IMR-90 (cell line): Measurements from ENCODE around the gene RAB12. TPM values are rescaled to one million over a fixed set of nuclear protein-coding genes. Genes with fewer than 3 reads are reported as not detected.

Source experiments
- ATAC-seq: fragments of 200-7000 bp; cut with Tn5 transposase; 2 replicates; pipeline ENCODE4 v1.9.1; 2020; ENCODE audit warnings: low read depth, mild to moderate bottlenecking, moderate library complexity
- BruUV-seq: library from RNA; stranded (reverse); fragments of 400-500 nt; replicated peaks from 2 replicates; lab custom pipeline; 2021; lab: Mats Ljungman, UMichigan
- CTCF ChIA-PET: fragments of 300-600 bp; formaldehyde crosslinking; extraction: SDS; loops from one replicate; lab custom pipeline; 2021; ENCODE audit warnings: antibody characterized with exemption; lab: Yijun Ruan, JAX
- POLR2A ChIA-PET: fragments of 300-600 bp; sonication (Branson Sonifier 250); formaldehyde crosslinking; loops from one replicate; lab custom pipeline; 2022; ENCODE audit warnings: antibody characterized with exemption; ENCODE audit not compliant: unreplicated experiment; lab: Charles Lee
- DNase-seq: peaks from one replicate; pipeline ENCODE4 v3.0.0; 2013
- H2AFZ ChIP-seq: replicated peaks from 2 replicates; pipeline ENCODE3; 2013; ENCODE audit warnings: low read length, mild to moderate bottlenecking; ENCODE audit not compliant: poor library complexity
- H2AK5ac ChIP-seq: 2 replicates; pipeline ENCODE4 v1.6.1; 2013; ENCODE audit warnings: low read depth, low read length, inconsistent platforms
- H2AK9ac ChIP-seq: replicated peaks from 2 replicates; pipeline ENCODE3; 2013; ENCODE audit warnings: mild to moderate bottlenecking, low read depth, low read length, moderate library complexity; ENCODE audit not compliant: poor library complexity
- H2BK120ac ChIP-seq: 2 replicates; pipeline ENCODE4 v1.6.1; 2013; ENCODE audit warnings: low read depth, low read length, inconsistent platforms
- H2BK15ac ChIP-seq: 3 replicates; pipeline ENCODE4 v1.6.1; 2013; ENCODE audit warnings: low read depth, low read length, inconsistent platforms
- H2BK20ac ChIP-seq: 2 replicates; pipeline ENCODE4 v1.6.1; 2013; ENCODE audit warnings: low read depth, mild to moderate bottlenecking, inconsistent platforms, low read length, moderate library complexity
- H2BK5ac ChIP-seq: 2 replicates; pipeline ENCODE4 v1.6.1; 2013; ENCODE audit warnings: mild to moderate bottlenecking, low read depth, low read length, inconsistent platforms; ENCODE audit not compliant: poor library complexity, severe bottlenecking
- H3K14ac ChIP-seq: replicated peaks from 2 replicates; pipeline ENCODE4 v1.6.1; 2013; ENCODE audit warnings: low read depth, low read length, inconsistent platforms
- H3K18ac ChIP-seq: 2 replicates; pipeline ENCODE4 v1.6.1; 2013; ENCODE audit warnings: low read depth, low read length, control low read depth
- H3K23ac ChIP-seq: 2 replicates; pipeline ENCODE4 v1.6.1; 2013; ENCODE audit warnings: low read depth, low read length, inconsistent platforms
- H3K27ac ChIP-seq: 2 replicates; pipeline ENCODE4 v1.5.1; 2013; ENCODE audit warnings: mild to moderate bottlenecking, control low read depth, low read length; ENCODE audit not compliant: insufficient read depth
- H3K27me3 ChIP-seq: 2 replicates; pipeline ENCODE4 v1.6.1; 2013; ENCODE audit warnings: low read length; ENCODE audit not compliant: control insufficient read depth, insufficient read depth
- H3K36me3 ChIP-seq: 2 replicates; pipeline ENCODE4 v1.6.1; 2013; ENCODE audit warnings: low read length, mixed read lengths; ENCODE audit not compliant: control insufficient read depth, insufficient read depth
- H3K4ac ChIP-seq: 2 replicates; pipeline ENCODE4 v1.6.1; 2013; ENCODE audit warnings: low read depth, low read length, inconsistent platforms
- H3K4me1 ChIP-seq: 2 replicates; pipeline ENCODE4 v1.6.1; 2013; ENCODE audit warnings: low read length, mixed read lengths; ENCODE audit not compliant: control insufficient read depth, insufficient read depth
- H3K4me2 ChIP-seq: 2 replicates; pipeline ENCODE4 v1.6.1; 2013; ENCODE audit warnings: low read depth, mild to moderate bottlenecking, control low read depth, low read length, moderate library complexity
- H3K4me3 ChIP-seq: 2 replicates; pipeline ENCODE4 v1.5.1; 2013; ENCODE audit warnings: low read depth, mild to moderate bottlenecking, control low read depth, low read length, moderate library complexity; ENCODE audit not compliant: insufficient read depth
- H3K56ac ChIP-seq: 2 replicates; pipeline ENCODE4 v1.6.1; 2013; ENCODE audit warnings: low read length, inconsistent platforms; ENCODE audit not compliant: insufficient read depth; ENCODE audit errors: extremely low read depth
- H3K79me1 ChIP-seq, 2 experiments: 2 replicates each; pipeline ENCODE4 v1.6.1; 2013; ENCODE audit warnings: low read length in 2 of 2, inconsistent platforms in 1 of 2, low read depth in 1 of 2
- H3K9ac ChIP-seq: 2 replicates; pipeline ENCODE4 v1.6.1; 2013; ENCODE audit warnings: low read depth, low read length, control low read depth
- H3K9me1 ChIP-seq: 2 replicates; pipeline ENCODE4 v1.6.1; 2013; ENCODE audit warnings: low read length, inconsistent platforms; ENCODE audit not compliant: insufficient read depth
- H3K9me3 ChIP-seq: 2 replicates; pipeline ENCODE4 v1.6.1; 2013; ENCODE audit warnings: low read length; ENCODE audit not compliant: control insufficient read depth, insufficient read depth
- H4K20me1 ChIP-seq: 2 replicates; pipeline ENCODE4 v1.6.1; 2013; ENCODE audit warnings: low read length, inconsistent platforms; ENCODE audit not compliant: insufficient read depth
- H4K5ac ChIP-seq: 2 replicates; pipeline ENCODE4 v1.6.1; 2013; ENCODE audit warnings: mild to moderate bottlenecking, low read depth, low read length, control low read depth
- H4K8ac ChIP-seq, 2 experiments: 2 replicates each; pipeline ENCODE4 v1.6.1; 2013; ENCODE audit warnings: low read depth in 2 of 2, low read length in 2 of 2, control low read depth in 1 of 2, inconsistent platforms in 1 of 2
- H4K91ac ChIP-seq: 2 replicates; pipeline ENCODE4 v1.6.1; 2013; ENCODE audit warnings: low read depth, low read length, inconsistent platforms; ENCODE audit not compliant: insufficient read depth
- BHLHE40 ChIP-seq: fragments of 150-350 bp; IDR thresholded peaks from 2 replicates; pipeline ENCODE4 v1.6.1; 2016; ENCODE audit warnings: mild to moderate bottlenecking, low read depth, low read length
- CEBPB ChIP-seq: IDR thresholded peaks from 2 replicates; pipeline ENCODE4 v1.6.1; 2012; ENCODE audit warnings: low read depth, low read length, improper control_type of control experiment
- CHD1 ChIP-seq: IDR thresholded peaks from 2 replicates; pipeline ENCODE4 v1.6.1; 2012; ENCODE audit warnings: low read depth, low read length, improper control_type of control experiment
- CTCF ChIP-seq: conservative IDR thresholded peaks from 2 replicates; pipeline ENCODE4 v1.5.1; 2012; ENCODE audit warnings: mild to moderate bottlenecking, low read depth, low read length, improper control_type of control experiment
- FOS ChIP-seq: fragments of 150-350 bp; IDR thresholded peaks from 2 replicates; pipeline ENCODE4 v1.6.1; 2016; ENCODE audit warnings: low read depth, low read length
- MAFK ChIP-seq: IDR thresholded peaks from 2 replicates; pipeline ENCODE4 v1.6.1; 2012; ENCODE audit warnings: low read depth, low read length, improper control_type of control experiment
- MAZ ChIP-seq: IDR thresholded peaks from 2 replicates; pipeline ENCODE4 v1.6.1; 2012; ENCODE audit warnings: low read depth, mild to moderate bottlenecking, low read length, improper control_type of control experiment, moderate library complexity, borderline replicate concordance
- MXI1 ChIP-seq: IDR thresholded peaks from 2 replicates; pipeline ENCODE4 v1.6.1; 2012; ENCODE audit warnings: low read depth, mild to moderate bottlenecking, low read length, moderate library complexity, borderline replicate concordance
- NFE2L2 ChIP-seq: fragments of 150-350 bp; IDR thresholded peaks from 2 replicates; pipeline ENCODE4 v1.6.1; 2016; ENCODE audit warnings: low read depth, mild to moderate bottlenecking, low read length
- POLR2A ChIP-seq: IDR thresholded peaks from 2 replicates; pipeline ENCODE4 v1.6.1; 2012; ENCODE audit warnings: mild to moderate bottlenecking, low read depth, low read length
- RAD21 ChIP-seq: IDR thresholded peaks from 2 replicates; pipeline ENCODE4 v1.6.1; 2012; ENCODE audit warnings: low read length, improper control_type of control experiment
- RFX5 ChIP-seq: IDR thresholded peaks from 2 replicates; pipeline ENCODE4 v1.8.0; 2012; ENCODE audit warnings: low read depth, mild to moderate bottlenecking, low read length, moderate library complexity
- SMC3 ChIP-seq: fragments of 150-350 bp; IDR thresholded peaks from 2 replicates; pipeline ENCODE4 v1.6.1; 2016; ENCODE audit warnings: low read depth, mild to moderate bottlenecking, antibody characterized with exemption, low read length, moderate library complexity
- WGBS, 2 experiments: methylation state at CpG; one replicate each; pipeline versions ENCODE4 v1.1.5 to v1.1.7; 2013; ENCODE audit warnings: missing lambda C conversion rate in 2 of 2; ENCODE audit not compliant: insufficient read length in 1 of 2; ENCODE audit errors: extremely low coverage in 2 of 2; 5-methylcytosine and 5-hydroxymethylcytosine counted together
- dilution Hi-C: fragments of 300-500 bp; cut with HindIII; formaldehyde crosslinking; loops from one replicate; pipeline ENCODE4 v1.14.3; 2018; ENCODE audit warnings: low sequenced_read_pairs; ENCODE audit not compliant: unreplicated experiment
- in situ Hi-C: fragments of 300-500 bp; cut with MboI; formaldehyde crosslinking; loops from 3 replicates; pipeline ENCODE4 v1.14.3; 2019; ENCODE audit warnings: low sequenced_read_pairs, inconsistent platforms, mixed read lengths
- intact Hi-C: fragments of 100-400 bp; cut with micrococcal nuclease; formaldehyde crosslinking; loops from 2 replicates; pipeline ENCODE4 v1.10.0; 2022
- polyA plus RNA-seq, 3 experiments: library from polyadenylated mRNA; depleted of rRNA; stranded (reverse); fragments of >200 nt; gene quantifications; 2 replicates each; pipeline ENCODE4 v1.2.3, GENCODE V29; 2012; ENCODE audit warnings: low replicate concordance in 1 of 3
- total RNA-seq: library from RNA; depleted of rRNA; stranded (reverse); fragments of >200 nt; gene quantifications from 2 replicates; pipeline ENCODE4 v1.2.3, GENCODE V29; 2012

Gene RAB12
- total and polyA plus RNA-seq, 2 of the 4 experiments (the other 2 are of a cell fraction) = 14.9 to 19.2 TPM

- ChIA-PET CTCF (interaction anchor here (1.2 kb wide), 1 partner anchor 13 kb away, joined by 3 read pairs; no protein-coding TSS in a partner anchor), POLR2A (no interaction called here)
- TF ChIP-seq RAD21 (no peak), POLR2A (no peak), CEBPB (no peak), MXI1 (no peak), FOS (no peak), MAFK (no peak), MAZ (no peak), CHD1 (no peak), SMC3 (no peak), CTCF (no peak), NFE2L2 (no peak), BHLHE40 (no peak), RFX5 (no peak)
- in situ Hi-C loops = no loop called here
- DNase-seq (no peak), ATAC-seq (no peak)
- Histone ChIP-seq H3K14ac (no peak overlapping the region), H3K9me1 (no peaks in the 10 kb centered on the region), H4K20me1 (no peaks in the 10 kb centered on the region), H2BK120ac (no peak overlapping the region), H4K8ac (no peak overlapping the region), H2AFZ (no peak overlapping the region), H3K27ac (no peak overlapping the region), H2BK20ac (no peak overlapping the region), H3K9ac (no peak overlapping the region), H3K79me1 (no peaks in the 10 kb centered on the region), H3K4me1 (no peaks in the 10 kb centered on the region), H2BK5ac (no peak overlapping the region), H4K91ac (no peak overlapping the region), H3K36me3 (no peaks in the 10 kb centered on the region), H3K4me2 (no peak overlapping the region), H2BK15ac (no peak overlapping the region), H3K23ac (no peak overlapping the region), H4K5ac (no peak overlapping the region), H3K4ac (no peak overlapping the region), H3K56ac (no peak overlapping the region), H3K18ac (no peak overlapping the region), H2AK5ac (no peak overlapping the region), H3K9me3 (no peaks in the 10 kb centered on the region), H3K4me3 (no peak overlapping the region), H3K27me3 (peaks cover 32% of the 10 kb centered on the region), H2AK9ac (no peak overlapping the region)
- WGBS, 2 experiments = 80% methylated on average over 2 of the region's 6 CpGs; no CpG with 5 or more reads in 1 of the 2 experiments
- BruUV-seq = no TSS peak
- dilution Hi-C loops = no loop called here
- intact Hi-C loops = no loop called here
Measured at GRCh38 chr18:8601277-8602032, 7.8 kb upstream of the RAB12 start.
